A673 (cell line): ENCODE data around the gene TFCP2L1. TPM values are rescaled to one million over a fixed set of nuclear protein-coding genes. Genes with fewer than 3 reads are reported as not detected.
A peak's percentile ranks its signal among the peaks of the same experiment; 100 is the strongest.
"Not testable (repeated sequence)": the region's sequence is repeated elsewhere in the genome, so short reads cannot be mapped to it uniquely, and the experiment has no call there.

ENCODE experiments used
- BruUV-seq: library from RNA; stranded (reverse); fragments of 400-500 nt; replicated peaks from 2 replicates; lab custom pipeline; 2021; lab: Mats Ljungman, UMichigan
- CTCF ChIA-PET: fragments of 300-600 bp; sonication (Branson Sonifier 250); formaldehyde crosslinking; loops from one replicate; lab custom pipeline; 2022; ENCODE audit warnings: antibody characterized with exemption; lab: Charles Lee
- POLR2A ChIA-PET: fragments of 300-600 bp; sonication (Branson Sonifier 250); formaldehyde crosslinking; loops from one replicate; lab custom pipeline; 2022; ENCODE audit warnings: antibody characterized with exemption; ENCODE audit not compliant: low non-redundant PET; lab: Charles Lee
- DNase-seq: peaks from one replicate; pipeline ENCODE4 v3.0.0-alpha.2; 2015; ENCODE audit warnings: low spot score
- H3K27ac ChIP-seq: fragments of 200-600 bp; sonication (generic); 2 replicates; pipeline ENCODE4 v1.5.1; 2016; ENCODE audit warnings: mixed run types, low read depth, mild to moderate bottlenecking, mixed read lengths, antibody characterized with exemption, low read length; ENCODE audit not compliant: poor library complexity, severe bottlenecking
- H3K27me3 ChIP-seq: fragments of 200-600 bp; sonication (generic); replicated peaks from 2 replicates; pipeline ENCODE4 v1.6.1; 2017; ENCODE audit warnings: mixed run types, low read depth, mild to moderate bottlenecking, mixed read lengths, antibody characterized with exemption, low read length; ENCODE audit not compliant: insufficient read depth, poor library complexity
- H3K36me3 ChIP-seq: fragments of 200-600 bp; sonication (generic); 2 replicates; pipeline ENCODE4 v1.6.1; 2016; ENCODE audit warnings: mixed run types, mild to moderate bottlenecking, mixed read lengths, antibody characterized with exemption, low read length; ENCODE audit not compliant: insufficient read depth, poor library complexity, severe bottlenecking
- H3K4me1 ChIP-seq: fragments of 200-600 bp; sonication (generic); 2 replicates; pipeline ENCODE4 v1.6.1; 2017; ENCODE audit warnings: mixed run types, mild to moderate bottlenecking, mixed read lengths, antibody characterized with exemption, low read length; ENCODE audit not compliant: insufficient read depth, poor library complexity, severe bottlenecking
- H3K4me3 ChIP-seq: fragments of 200-600 bp; sonication (generic); 2 replicates; pipeline ENCODE4 v1.5.1; 2016; ENCODE audit warnings: low read depth, mixed run types, mild to moderate bottlenecking, mixed read lengths, low read length; ENCODE audit not compliant: poor library complexity, severe bottlenecking
- H3K9me3 ChIP-seq: fragments of 200-600 bp; sonication (generic); 2 replicates; pipeline ENCODE4 v1.6.1; 2016; ENCODE audit warnings: mixed run types, low read depth, mild to moderate bottlenecking, mixed read lengths, antibody characterized with exemption, low read length; ENCODE audit not compliant: poor library complexity, severe bottlenecking
- CTCF ChIP-seq: fragments of 300-800, 200-600 bp; sonication (generic); conservative IDR thresholded peaks from 2 replicates; pipeline ENCODE4 v1.5.1; 2017; ENCODE audit warnings: low read depth, mild to moderate bottlenecking, antibody characterized with exemption, low read length, moderate library complexity, mixed read lengths
- EZH2 ChIP-seq: fragments of 200-600 bp; sonication (generic); IDR thresholded peaks from 2 replicates; pipeline ENCODE4 v1.6.1; 2017; ENCODE audit warnings: borderline replicate concordance, low read depth, mild to moderate bottlenecking, mixed read lengths, antibody characterized with exemption, low read length; ENCODE audit not compliant: poor library complexity, severe bottlenecking
- intact Hi-C: fragments of 100-400 bp; cut with micrococcal nuclease; formaldehyde crosslinking; loops from one replicate; pipeline ENCODE4 v1.10.0; 2022; ENCODE audit not compliant: unreplicated experiment
- total RNA-seq: library from RNA; stranded (reverse); gene quantifications from 2 replicates; pipeline ENCODE4 v1.2.3, GENCODE V29; 2021

Gene TFCP2L1
- total RNA-seq, 1 experiment from 2014 or later: not detected

- intact Hi-C loops: no loop called here
- Histone ChIP-seq H3K27me3 (no peaks in the 10 kb centered on the region), H3K4me3 (no peak overlapping the region), H3K36me3 (no peaks in the 10 kb centered on the region), H3K9me3 (no peaks in the 10 kb centered on the region), H3K27ac (no peak overlapping the region), H3K4me1 (no peaks in the 10 kb centered on the region)
- ChIA-PET POLR2A (no interaction called here), CTCF (no interaction called here)
- DNase-seq: no peak
- BruUV-seq: no TSS peak
- TF ChIP-seq EZH2: no peak
Measured at GRCh38 chr2:121231385-121232000, 53.5 kb downstream of the TFCP2L1 start.

GRCh38 chr2:121228521-121228920 lies 56.5 kb downstream of the TFCP2L1 start:
- CTCF ChIA-PET: no interaction called here
- no peaks in the 10 kb centered on the region for H3K4me1 ChIP-seq
- no peaks in the 10 kb centered on the region for H3K9me3 ChIP-seq
- DNase-seq: no peak
- H3K4me3 ChIP-seq: no peak overlapping the region
- no peaks in the 10 kb centered on the region for H3K36me3 ChIP-seq
- BruUV-seq: no TSS peak
- intact Hi-C loops: no loop called here
- TF ChIP-seq EZH2: no peak
- no peak for TF ChIP-seq CTCF
- POLR2A ChIA-PET: no interaction called here
- no peak overlapping the region for H3K27ac ChIP-seq
- no peaks in the 10 kb centered on the region for H3K27me3 ChIP-seq

DNA sequence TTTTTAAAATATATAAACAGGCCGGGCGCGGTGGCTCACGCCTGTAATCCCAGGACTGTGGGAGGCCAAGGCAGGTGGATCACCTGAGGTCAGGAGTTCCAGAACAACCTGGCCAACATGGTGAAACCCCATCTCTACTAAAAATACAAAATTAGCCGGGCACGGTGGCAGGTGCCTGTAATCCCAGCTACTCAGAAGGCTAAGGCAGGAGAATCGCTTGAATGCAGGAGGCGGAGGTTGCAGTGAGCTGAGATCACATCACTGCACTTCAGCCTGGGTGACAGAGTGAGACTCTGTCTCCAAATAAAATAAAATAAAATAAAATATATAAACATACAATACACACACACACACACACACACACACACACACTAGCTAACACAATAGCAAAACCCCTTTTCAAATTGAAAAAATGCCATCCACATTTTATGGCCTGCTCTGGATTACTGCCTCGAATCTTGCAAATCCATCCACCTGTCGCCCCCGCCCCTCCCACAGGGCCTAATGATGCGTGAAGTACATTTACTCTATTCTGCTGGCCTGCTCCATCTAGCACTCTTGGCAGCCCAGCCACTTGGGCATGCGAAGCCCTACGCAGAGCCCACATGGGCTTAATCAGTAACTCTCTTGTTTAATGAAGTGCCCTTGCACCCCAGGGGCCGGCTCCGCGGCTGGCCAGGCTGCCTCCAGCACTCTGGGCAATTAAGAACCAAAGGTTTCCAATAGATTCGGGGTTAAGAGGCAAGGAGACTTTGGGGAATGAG lies 57.4 kb downstream of the TFCP2L1 start:
- intact Hi-C loops, H3K27ac ChIP-seq, H3K4me1 ChIP-seq, POLR2A ChIA-PET, H3K36me3 ChIP-seq, BruUV-seq, CTCF ChIA-PET, H3K27me3 ChIP-seq, H3K9me3 ChIP-seq, H3K4me3 ChIP-seq: not testable (repeated sequence)
- DNase-seq: peak; percentile 6

DNA sequence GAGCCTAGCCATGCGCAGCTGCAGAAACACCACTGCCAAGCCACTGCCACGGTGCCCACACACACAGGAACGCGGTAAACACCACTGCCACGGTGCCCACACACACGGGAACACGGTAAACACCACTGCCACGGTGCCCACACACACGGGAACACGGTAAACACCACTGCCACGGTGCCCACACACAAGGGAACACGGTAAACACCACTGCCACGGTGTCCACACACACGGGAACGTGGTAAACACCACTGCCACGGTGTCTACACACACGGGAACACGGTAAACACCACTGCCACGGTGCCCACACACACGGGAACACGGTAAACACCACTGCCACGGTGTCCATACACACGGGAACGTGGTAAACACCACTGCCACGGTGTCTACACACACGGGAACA lies 59.3 kb downstream of the TFCP2L1 start:
- H3K27me3 ChIP-seq, BruUV-seq, H3K4me1 ChIP-seq, H3K27ac ChIP-seq, H3K36me3 ChIP-seq, H3K4me3 ChIP-seq, CTCF ChIA-PET, POLR2A ChIA-PET, intact Hi-C loops, DNase-seq, H3K9me3 ChIP-seq: not testable (repeated sequence)
